Lower leg skin (tissue), 4 donors: ENCODE measurements around the gene RAB17. TPM values are rescaled to one million over a fixed set of nuclear protein-coding genes. Genes with fewer than 3 reads are reported as not detected.

ENCODE experiments used
- DNase-seq, 2 donors: peaks; one replicate each; pipeline ENCODE4 v3.0.0-alpha.2; 2019; ENCODE audit warnings: low spot score in 2 of 2
- H3K4me3 ChIP-seq: fragments of 200-600 bp; sonication (generic); 2 replicates; pipeline ENCODE4 v1.5.1; 2017; ENCODE audit warnings: mild to moderate bottlenecking, low read depth; ENCODE audit not compliant: poor library complexity, severe bottlenecking
- POLR2A ChIP-seq, 2 donors: fragments of 450-650 bp; IDR thresholded peaks; one replicate each; pipeline ENCODE4 v1.6.1; 2016 to 2017; ENCODE audit warnings: antibody characterized with exemption in 2 of 2, mild to moderate bottlenecking in 1 of 2, moderate library complexity in 1 of 2
- WGBS, 2 donors: methylation state at CpG; one replicate each; pipeline ENCODE4 v1.1.5; 2018; 5-methylcytosine and 5-hydroxymethylcytosine counted together
- intact Hi-C: fragments of 100-400 bp; cut with DNase I; formaldehyde crosslinking; loops from one replicate; pipeline ENCODE4 v1.15.0; 2023; ENCODE audit warnings: low total_unique reads
- total RNA-seq, 4 donors: library from RNA; depleted of rRNA; stranded (reverse); fragments of >200 nt; gene quantifications; one replicate each; pipeline ENCODE4 v1.1.0, GENCODE V29; 2016
- TF ChIP-seq, protein P1 (sequence below), 3 donors: fragments of 450-650 bp; IDR thresholded peaks; one replicate each; pipeline ENCODE4 v1.5.1; 2016; ENCODE audit warnings: antibody characterized with exemption in 3 of 3, mild to moderate bottlenecking in 3 of 3, moderate library complexity in 2 of 3

The RAB17 gene
- total RNA-seq, 4 donors from 2014 or later, result 1.7 to 6.3 (median 2.8) TPM

GRCh38 chr2:237574894-237575868, 15.4 kb downstream of the RAB17 start:
- no peak for DNase-seq
- TF ChIP-seq POLR2A (IDR thresholded peaks at IDR 0.05), result no peak
- TF ChIP-seq, protein P1, sequence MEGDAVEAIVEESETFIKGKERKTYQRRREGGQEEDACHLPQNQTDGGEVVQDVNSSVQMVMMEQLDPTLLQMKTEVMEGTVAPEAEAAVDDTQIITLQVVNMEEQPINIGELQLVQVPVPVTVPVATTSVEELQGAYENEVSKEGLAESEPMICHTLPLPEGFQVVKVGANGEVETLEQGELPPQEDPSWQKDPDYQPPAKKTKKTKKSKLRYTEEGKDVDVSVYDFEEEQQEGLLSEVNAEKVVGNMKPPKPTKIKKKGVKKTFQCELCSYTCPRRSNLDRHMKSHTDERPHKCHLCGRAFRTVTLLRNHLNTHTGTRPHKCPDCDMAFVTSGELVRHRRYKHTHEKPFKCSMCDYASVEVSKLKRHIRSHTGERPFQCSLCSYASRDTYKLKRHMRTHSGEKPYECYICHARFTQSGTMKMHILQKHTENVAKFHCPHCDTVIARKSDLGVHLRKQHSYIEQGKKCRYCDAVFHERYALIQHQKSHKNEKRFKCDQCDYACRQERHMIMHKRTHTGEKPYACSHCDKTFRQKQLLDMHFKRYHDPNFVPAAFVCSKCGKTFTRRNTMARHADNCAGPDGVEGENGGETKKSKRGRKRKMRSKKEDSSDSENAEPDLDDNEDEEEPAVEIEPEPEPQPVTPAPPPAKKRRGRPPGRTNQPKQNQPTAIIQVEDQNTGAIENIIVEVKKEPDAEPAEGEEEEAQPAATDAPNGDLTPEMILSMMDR (IDR thresholded peaks at IDR 0.05), result no peak
- 54 to 55% methylated on average over 24 to 25 of the region's 25 CpGs for WGBS, 2 donors
- H3K4me3 ChIP-seq, result no peak overlapping the region
- intact Hi-C loops, result loop anchor here (5.0 kb wide), 1 partner anchor 63 kb away; no protein-coding TSS in a partner anchor

GRCh38 chr2:237574467-237574866, 16.1 kb downstream of the RAB17 start:
- intact Hi-C loops, result loop anchor here (5.0 kb wide), 1 partner anchor 62 kb away; no protein-coding TSS in a partner anchor
- no peak for DNase-seq
- TF ChIP-seq, protein P1 (IDR thresholded peaks at IDR 0.05), result no peak
- no peak for TF ChIP-seq POLR2A (IDR thresholded peaks at IDR 0.05)
- WGBS, 2 donors, result 88 to 93% methylated on average over 9 of the region's 9 CpGs
- H3K4me3 ChIP-seq, result no peak overlapping the region

GRCh38 chr2:237573721-237574415, 16.7 kb downstream of the RAB17 start:
- intact Hi-C loops, result loop anchor here (5.0 kb wide), 1 partner anchor 62 kb away; no protein-coding TSS in a partner anchor

GRCh38 chr2:237572742-237573101, 17.8 kb downstream of the RAB17 start:
- DNase-seq, result no peak
- H3K4me3 ChIP-seq, result no peak overlapping the region
- TF ChIP-seq, protein P1 (IDR thresholded peaks at IDR 0.05), result no peak
- no peak for TF ChIP-seq POLR2A (IDR thresholded peaks at IDR 0.05)
- WGBS, 2 donors, result 81 to 85% methylated on average over 4 of the region's 4 CpGs
- intact Hi-C loops, result loop anchor here (5.0 kb wide), 1 partner anchor 60 kb away; no protein-coding TSS in a partner anchor

More at GRCh38 chr2:237573721-237574415, 16.7 kb downstream of the RAB17 start:
- TF ChIP-seq, protein P1 (IDR thresholded peaks at IDR 0.05), result no peak
- no peak for TF ChIP-seq POLR2A (IDR thresholded peaks at IDR 0.05)
- no peak for DNase-seq
- 92 to 93% methylated on average over 8 of the region's 8 CpGs for WGBS, 2 donors
- no peak overlapping the region for H3K4me3 ChIP-seq

GRCh38 chr2:237572021-237572741, 18.4 kb downstream of the RAB17 start:
- TF ChIP-seq, protein P1 (IDR thresholded peaks at IDR 0.05), result peak in 1 of 3 donors; percentile 97
- no peak for TF ChIP-seq POLR2A (IDR thresholded peaks at IDR 0.05)
- peak; percentile 85 to 97 for DNase-seq
- WGBS, 2 donors, result 9% methylated on average over 24 of the region's 24 CpGs
- no peak overlapping the region for H3K4me3 ChIP-seq
- intact Hi-C loops, result loop anchor here (5.0 kb wide), 1 partner anchor 60 kb away; no protein-coding TSS in a partner anchor
